HEK293 (cell line): ENCODE results near the gene MRPL4.

Experiments
- KLF1 ChIP-seq: fragments of 450-650 bp; formaldehyde crosslinking; IDR thresholded peaks from 2 replicates; pipeline ENCODE4 v1.5.1; 2016; ENCODE audit warnings: missing biosample characterization, missing genetic modification characterization
- PRDM1 ChIP-seq: fragments of 450-650 bp; formaldehyde crosslinking; IDR thresholded peaks from 2 replicates; pipeline ENCODE4; 2016; ENCODE audit warnings: missing biosample characterization, missing genetic modification characterization
- TCF7L2 ChIP-seq: IDR thresholded peaks from 2 replicates; pipeline ENCODE4 v1.6.1; 2011; ENCODE audit warnings: low read depth, mild to moderate bottlenecking, inconsistent platforms, low read length, moderate library complexity, borderline replicate concordance
- ZBTB1 ChIP-seq: fragments of 450-650 bp; formaldehyde crosslinking; IDR thresholded peaks from 2 replicates; pipeline ENCODE4 v1.5.1; 2016; ENCODE audit warnings: missing biosample characterization, missing genetic modification characterization
- ZFHX2 ChIP-seq: fragments of 450-650 bp; formaldehyde crosslinking; conservative IDR thresholded peaks from 2 replicates; pipeline ENCODE4 v1.5.1; 2016; ENCODE audit warnings: missing biosample characterization, missing genetic modification characterization
- ZFP69B ChIP-seq: fragments of 450-650 bp; formaldehyde crosslinking; IDR thresholded peaks from 2 replicates; pipeline ENCODE4 v1.5.1; 2016; ENCODE audit warnings: missing biosample characterization, missing genetic modification characterization
- ZNF174 ChIP-seq: fragments of 450-650 bp; formaldehyde crosslinking; IDR thresholded peaks from 2 replicates; pipeline ENCODE4 v1.5.0; 2017; ENCODE audit warnings: missing biosample characterization, mild to moderate bottlenecking, missing genetic modification characterization
- ZNF175 ChIP-seq: fragments of 450-650 bp; formaldehyde crosslinking; IDR thresholded peaks from 2 replicates; pipeline ENCODE4 v1.5.1; 2016; ENCODE audit warnings: missing biosample characterization, missing genetic modification characterization
- ZNF184 ChIP-seq: fragments of 450-650 bp; IDR thresholded peaks from 2 replicates; pipeline ENCODE4 v1.5.1; 2018; ENCODE audit warnings: missing biosample characterization, mild to moderate bottlenecking, missing genetic modification characterization
- ZNF2 ChIP-seq: fragments of 450-650 bp; formaldehyde crosslinking; IDR thresholded peaks from 2 replicates; pipeline ENCODE4 v1.5.1; 2016; ENCODE audit warnings: missing biosample characterization, missing genetic modification characterization
- ZNF202 ChIP-seq: fragments of 450-650 bp; formaldehyde crosslinking; IDR thresholded peaks from 2 replicates; pipeline ENCODE4 v1.5.1; 2016; ENCODE audit warnings: missing biosample characterization, missing genetic modification characterization, borderline replicate concordance
- ZNF248 ChIP-seq: fragments of 450-650 bp; formaldehyde crosslinking; IDR thresholded peaks from 2 replicates; pipeline ENCODE4 v1.5.1; 2017; ENCODE audit warnings: missing biosample characterization, missing genetic modification characterization
- ZNF324 ChIP-seq: fragments of 450-650 bp; formaldehyde crosslinking; IDR thresholded peaks from 2 replicates; pipeline ENCODE4 v1.5.1; 2016; ENCODE audit warnings: missing biosample characterization, missing genetic modification characterization
- ZNF426 ChIP-seq: fragments of 450-650 bp; formaldehyde crosslinking; IDR thresholded peaks from 2 replicates; pipeline ENCODE4 v1.5.1; 2017; ENCODE audit warnings: missing biosample characterization, missing genetic modification characterization, mild to moderate bottlenecking, inconsistent platforms, moderate library complexity
- ZNF555 ChIP-seq: fragments of 450-650 bp; formaldehyde crosslinking; conservative IDR thresholded peaks from 2 replicates; pipeline ENCODE4 v1.5.1; 2017; ENCODE audit warnings: missing biosample characterization, mild to moderate bottlenecking, missing genetic modification characterization, inconsistent platforms
- ZNF561 ChIP-seq: fragments of 450-650 bp; IDR thresholded peaks from 2 replicates; pipeline ENCODE4 v1.5.1; 2018; ENCODE audit warnings: missing biosample characterization, missing genetic modification characterization, borderline replicate concordance
- ZNF629 ChIP-seq: fragments of 450-650 bp; formaldehyde crosslinking; IDR thresholded peaks from 2 replicates; pipeline ENCODE4 v1.5.1; 2017; ENCODE audit warnings: missing biosample characterization, missing genetic modification characterization
- TF ChIP-seq, protein P1 (sequence below): fragments of 450-650 bp; formaldehyde crosslinking; IDR thresholded peaks from 2 replicates; pipeline ENCODE4 v1.5.1; 2016; ENCODE audit warnings: missing biosample characterization, missing genetic modification characterization, borderline replicate concordance
- TF ChIP-seq, protein P2 (sequence below): fragments of 450-650 bp; formaldehyde crosslinking; IDR thresholded peaks from 2 replicates; pipeline ENCODE4 v1.5.1; 2016; ENCODE audit warnings: missing biosample characterization, missing genetic modification characterization, borderline replicate concordance
- TF ChIP-seq, protein P3 (sequence below): fragments of 450-650 bp; formaldehyde crosslinking; IDR thresholded peaks from 2 replicates; pipeline ENCODE4 v1.5.1; 2016; ENCODE audit warnings: missing biosample characterization, missing genetic modification characterization
- TF ChIP-seq, protein P4 (sequence below): fragments of 450-650 bp; formaldehyde crosslinking; IDR thresholded peaks from 2 replicates; pipeline ENCODE4 v1.5.1; 2016; ENCODE audit warnings: missing biosample characterization, missing genetic modification characterization, low read depth
- TF ChIP-seq, protein P5 (sequence below): fragments of 450-650 bp; IDR thresholded peaks from 2 replicates; pipeline ENCODE4 v1.5.1; 2018; ENCODE audit warnings: missing biosample characterization, mild to moderate bottlenecking, missing genetic modification characterization
- TF ChIP-seq, protein P6 (sequence below): fragments of 450-650 bp; formaldehyde crosslinking; IDR thresholded peaks from 2 replicates; pipeline ENCODE4 v1.5.1; 2017; ENCODE audit warnings: missing biosample characterization, missing genetic modification characterization

Gene MRPL4

DNA sequence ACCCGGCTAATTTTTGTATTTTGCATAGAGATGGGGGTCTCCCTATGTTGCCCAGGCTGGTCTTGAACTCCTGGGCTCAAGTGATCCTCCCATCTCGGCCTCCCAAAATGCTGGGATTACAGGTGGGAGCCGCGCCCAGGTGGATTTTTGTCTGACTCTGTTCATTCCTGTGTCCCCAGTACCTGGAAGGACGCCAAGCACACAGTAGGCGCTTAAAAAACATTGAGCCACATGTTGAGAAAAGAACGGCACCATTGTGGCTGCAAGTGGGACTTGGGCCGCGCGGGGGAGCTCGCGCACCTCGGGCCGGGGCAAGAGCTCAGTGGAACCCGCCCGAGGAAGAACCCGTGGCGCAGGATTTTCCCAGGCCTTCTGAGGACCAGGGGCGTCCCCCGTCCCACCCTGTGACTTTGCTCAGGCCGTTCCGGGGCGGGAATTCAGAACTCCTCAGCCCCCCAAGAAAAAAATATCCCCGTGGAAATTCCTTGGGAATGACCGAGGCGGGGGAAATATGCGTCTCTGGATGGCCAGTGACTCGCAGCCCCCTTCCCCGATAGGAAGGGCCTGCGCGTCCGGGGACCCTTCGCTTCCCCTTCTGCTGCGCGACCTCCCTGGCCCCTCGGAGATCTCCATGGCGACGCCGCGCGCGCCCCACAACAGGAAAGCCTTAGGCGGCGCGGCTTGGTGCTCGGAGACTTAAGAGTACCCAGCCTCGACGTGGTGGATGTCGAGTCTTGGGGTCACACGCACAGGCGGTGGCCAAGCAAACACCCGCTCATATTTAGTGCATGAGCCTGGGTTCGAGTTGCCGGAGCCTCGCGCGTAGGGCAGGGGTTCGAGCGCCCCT, 17.5 kb downstream of the MRPL4 start (continued):
- TF ChIP-seq, protein P1, sequence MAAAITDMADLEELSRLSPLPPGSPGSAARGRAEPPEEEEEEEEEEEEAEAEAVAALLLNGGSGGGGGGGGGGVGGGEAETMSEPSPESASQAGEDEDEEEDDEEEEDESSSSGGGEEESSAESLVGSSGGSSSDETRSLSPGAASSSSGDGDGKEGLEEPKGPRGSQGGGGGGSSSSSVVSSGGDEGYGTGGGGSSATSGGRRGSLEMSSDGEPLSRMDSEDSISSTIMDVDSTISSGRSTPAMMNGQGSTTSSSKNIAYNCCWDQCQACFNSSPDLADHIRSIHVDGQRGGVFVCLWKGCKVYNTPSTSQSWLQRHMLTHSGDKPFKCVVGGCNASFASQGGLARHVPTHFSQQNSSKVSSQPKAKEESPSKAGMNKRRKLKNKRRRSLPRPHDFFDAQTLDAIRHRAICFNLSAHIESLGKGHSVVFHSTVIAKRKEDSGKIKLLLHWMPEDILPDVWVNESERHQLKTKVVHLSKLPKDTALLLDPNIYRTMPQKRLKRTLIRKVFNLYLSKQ (tag by site-specific recombination): no peak
- TF ChIP-seq KLF1 (tag by site-specific recombination) (peak; percentile 55; the same call in 1 of the 2 replicates), PRDM1 (tag by site-specific recombination) (no peak), ZNF248 (tag by site-specific recombination) (no peak), ZFP69B (tag by site-specific recombination) (no peak), ZBTB1 (tag by site-specific recombination) (no peak), ZNF184 (tag by site-specific recombination) (no peak), ZNF426 (no peak), ZNF174 (tag by site-specific recombination) (no peak), ZNF324 (tag by site-specific recombination) (no peak), ZNF202 (no peak), ZNF2 (tag by site-specific recombination) (no peak), TCF7L2 (no peak), ZNF555 (tag by site-specific recombination) (no peak), ZNF561 (peak; percentile 71; the same call in 1 of the 2 replicates), ZNF175 (no peak), ZFHX2 (tag by site-specific recombination) (no peak), ZNF629 (0 out of 2 replicates have a peak, but pooled peaks have one; percentile 23)
- TF ChIP-seq, protein P2, sequence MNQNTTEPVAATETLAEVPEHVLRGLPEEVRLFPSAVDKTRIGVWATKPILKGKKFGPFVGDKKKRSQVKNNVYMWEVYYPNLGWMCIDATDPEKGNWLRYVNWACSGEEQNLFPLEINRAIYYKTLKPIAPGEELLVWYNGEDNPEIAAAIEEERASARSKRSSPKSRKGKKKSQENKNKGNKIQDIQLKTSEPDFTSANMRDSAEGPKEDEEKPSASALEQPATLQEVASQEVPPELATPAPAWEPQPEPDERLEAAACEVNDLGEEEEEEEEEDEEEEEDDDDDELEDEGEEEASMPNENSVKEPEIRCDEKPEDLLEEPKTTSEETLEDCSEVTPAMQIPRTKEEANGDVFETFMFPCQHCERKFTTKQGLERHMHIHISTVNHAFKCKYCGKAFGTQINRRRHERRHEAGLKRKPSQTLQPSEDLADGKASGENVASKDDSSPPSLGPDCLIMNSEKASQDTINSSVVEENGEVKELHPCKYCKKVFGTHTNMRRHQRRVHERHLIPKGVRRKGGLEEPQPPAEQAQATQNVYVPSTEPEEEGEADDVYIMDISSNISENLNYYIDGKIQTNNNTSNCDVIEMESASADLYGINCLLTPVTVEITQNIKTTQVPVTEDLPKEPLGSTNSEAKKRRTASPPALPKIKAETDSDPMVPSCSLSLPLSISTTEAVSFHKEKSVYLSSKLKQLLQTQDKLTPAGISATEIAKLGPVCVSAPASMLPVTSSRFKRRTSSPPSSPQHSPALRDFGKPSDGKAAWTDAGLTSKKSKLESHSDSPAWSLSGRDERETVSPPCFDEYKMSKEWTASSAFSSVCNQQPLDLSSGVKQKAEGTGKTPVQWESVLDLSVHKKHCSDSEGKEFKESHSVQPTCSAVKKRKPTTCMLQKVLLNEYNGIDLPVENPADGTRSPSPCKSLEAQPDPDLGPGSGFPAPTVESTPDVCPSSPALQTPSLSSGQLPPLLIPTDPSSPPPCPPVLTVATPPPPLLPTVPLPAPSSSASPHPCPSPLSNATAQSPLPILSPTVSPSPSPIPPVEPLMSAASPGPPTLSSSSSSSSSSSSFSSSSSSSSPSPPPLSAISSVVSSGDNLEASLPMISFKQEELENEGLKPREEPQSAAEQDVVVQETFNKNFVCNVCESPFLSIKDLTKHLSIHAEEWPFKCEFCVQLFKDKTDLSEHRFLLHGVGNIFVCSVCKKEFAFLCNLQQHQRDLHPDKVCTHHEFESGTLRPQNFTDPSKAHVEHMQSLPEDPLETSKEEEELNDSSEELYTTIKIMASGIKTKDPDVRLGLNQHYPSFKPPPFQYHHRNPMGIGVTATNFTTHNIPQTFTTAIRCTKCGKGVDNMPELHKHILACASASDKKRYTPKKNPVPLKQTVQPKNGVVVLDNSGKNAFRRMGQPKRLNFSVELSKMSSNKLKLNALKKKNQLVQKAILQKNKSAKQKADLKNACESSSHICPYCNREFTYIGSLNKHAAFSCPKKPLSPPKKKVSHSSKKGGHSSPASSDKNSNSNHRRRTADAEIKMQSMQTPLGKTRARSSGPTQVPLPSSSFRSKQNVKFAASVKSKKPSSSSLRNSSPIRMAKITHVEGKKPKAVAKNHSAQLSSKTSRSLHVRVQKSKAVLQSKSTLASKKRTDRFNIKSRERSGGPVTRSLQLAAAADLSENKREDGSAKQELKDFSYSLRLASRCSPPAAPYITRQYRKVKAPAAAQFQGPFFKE (tag by site-specific recombination): no peak
- TF ChIP-seq, protein P3, sequence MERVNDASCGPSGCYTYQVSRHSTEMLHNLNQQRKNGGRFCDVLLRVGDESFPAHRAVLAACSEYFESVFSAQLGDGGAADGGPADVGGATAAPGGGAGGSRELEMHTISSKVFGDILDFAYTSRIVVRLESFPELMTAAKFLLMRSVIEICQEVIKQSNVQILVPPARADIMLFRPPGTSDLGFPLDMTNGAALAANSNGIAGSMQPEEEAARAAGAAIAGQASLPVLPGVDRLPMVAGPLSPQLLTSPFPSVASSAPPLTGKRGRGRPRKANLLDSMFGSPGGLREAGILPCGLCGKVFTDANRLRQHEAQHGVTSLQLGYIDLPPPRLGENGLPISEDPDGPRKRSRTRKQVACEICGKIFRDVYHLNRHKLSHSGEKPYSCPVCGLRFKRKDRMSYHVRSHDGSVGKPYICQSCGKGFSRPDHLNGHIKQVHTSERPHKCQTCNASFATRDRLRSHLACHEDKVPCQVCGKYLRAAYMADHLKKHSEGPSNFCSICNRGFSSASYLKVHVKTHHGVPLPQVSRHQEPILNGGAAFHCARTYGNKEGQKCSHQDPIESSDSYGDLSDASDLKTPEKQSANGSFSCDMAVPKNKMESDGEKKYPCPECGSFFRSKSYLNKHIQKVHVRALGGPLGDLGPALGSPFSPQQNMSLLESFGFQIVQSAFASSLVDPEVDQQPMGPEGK (tag by site-specific recombination): no peak
- TF ChIP-seq, protein P4, sequence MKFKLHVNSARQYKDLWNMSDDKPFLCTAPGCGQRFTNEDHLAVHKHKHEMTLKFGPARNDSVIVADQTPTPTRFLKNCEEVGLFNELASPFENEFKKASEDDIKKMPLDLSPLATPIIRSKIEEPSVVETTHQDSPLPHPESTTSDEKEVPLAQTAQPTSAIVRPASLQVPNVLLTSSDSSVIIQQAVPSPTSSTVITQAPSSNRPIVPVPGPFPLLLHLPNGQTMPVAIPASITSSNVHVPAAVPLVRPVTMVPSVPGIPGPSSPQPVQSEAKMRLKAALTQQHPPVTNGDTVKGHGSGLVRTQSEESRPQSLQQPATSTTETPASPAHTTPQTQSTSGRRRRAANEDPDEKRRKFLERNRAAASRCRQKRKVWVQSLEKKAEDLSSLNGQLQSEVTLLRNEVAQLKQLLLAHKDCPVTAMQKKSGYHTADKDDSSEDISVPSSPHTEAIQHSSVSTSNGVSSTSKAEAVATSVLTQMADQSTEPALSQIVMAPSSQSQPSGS: no peak
- TF ChIP-seq, protein P5, sequence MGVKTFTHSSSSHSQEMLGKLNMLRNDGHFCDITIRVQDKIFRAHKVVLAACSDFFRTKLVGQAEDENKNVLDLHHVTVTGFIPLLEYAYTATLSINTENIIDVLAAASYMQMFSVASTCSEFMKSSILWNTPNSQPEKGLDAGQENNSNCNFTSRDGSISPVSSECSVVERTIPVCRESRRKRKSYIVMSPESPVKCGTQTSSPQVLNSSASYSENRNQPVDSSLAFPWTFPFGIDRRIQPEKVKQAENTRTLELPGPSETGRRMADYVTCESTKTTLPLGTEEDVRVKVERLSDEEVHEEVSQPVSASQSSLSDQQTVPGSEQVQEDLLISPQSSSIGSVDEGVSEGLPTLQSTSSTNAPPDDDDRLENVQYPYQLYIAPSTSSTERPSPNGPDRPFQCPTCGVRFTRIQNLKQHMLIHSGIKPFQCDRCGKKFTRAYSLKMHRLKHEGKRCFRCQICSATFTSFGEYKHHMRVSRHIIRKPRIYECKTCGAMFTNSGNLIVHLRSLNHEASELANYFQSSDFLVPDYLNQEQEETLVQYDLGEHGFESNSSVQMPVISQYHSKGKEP: peak; percentile 46; the same call in 1 of the 2 replicates
- TF ChIP-seq, protein P6, sequence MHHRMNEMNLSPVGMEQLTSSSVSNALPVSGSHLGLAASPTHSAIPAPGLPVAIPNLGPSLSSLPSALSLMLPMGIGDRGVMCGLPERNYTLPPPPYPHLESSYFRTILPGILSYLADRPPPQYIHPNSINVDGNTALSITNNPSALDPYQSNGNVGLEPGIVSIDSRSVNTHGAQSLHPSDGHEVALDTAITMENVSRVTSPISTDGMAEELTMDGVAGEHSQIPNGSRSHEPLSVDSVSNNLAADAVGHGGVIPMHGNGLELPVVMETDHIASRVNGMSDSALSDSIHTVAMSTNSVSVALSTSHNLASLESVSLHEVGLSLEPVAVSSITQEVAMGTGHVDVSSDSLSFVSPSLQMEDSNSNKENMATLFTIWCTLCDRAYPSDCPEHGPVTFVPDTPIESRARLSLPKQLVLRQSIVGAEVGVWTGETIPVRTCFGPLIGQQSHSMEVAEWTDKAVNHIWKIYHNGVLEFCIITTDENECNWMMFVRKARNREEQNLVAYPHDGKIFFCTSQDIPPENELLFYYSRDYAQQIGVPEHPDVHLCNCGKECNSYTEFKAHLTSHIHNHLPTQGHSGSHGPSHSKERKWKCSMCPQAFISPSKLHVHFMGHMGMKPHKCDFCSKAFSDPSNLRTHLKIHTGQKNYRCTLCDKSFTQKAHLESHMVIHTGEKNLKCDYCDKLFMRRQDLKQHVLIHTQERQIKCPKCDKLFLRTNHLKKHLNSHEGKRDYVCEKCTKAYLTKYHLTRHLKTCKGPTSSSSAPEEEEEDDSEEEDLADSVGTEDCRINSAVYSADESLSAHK (tag by site-specific recombination): no peak
